ENCODE data around the gene BST1.

Gene BST1

DNA sequence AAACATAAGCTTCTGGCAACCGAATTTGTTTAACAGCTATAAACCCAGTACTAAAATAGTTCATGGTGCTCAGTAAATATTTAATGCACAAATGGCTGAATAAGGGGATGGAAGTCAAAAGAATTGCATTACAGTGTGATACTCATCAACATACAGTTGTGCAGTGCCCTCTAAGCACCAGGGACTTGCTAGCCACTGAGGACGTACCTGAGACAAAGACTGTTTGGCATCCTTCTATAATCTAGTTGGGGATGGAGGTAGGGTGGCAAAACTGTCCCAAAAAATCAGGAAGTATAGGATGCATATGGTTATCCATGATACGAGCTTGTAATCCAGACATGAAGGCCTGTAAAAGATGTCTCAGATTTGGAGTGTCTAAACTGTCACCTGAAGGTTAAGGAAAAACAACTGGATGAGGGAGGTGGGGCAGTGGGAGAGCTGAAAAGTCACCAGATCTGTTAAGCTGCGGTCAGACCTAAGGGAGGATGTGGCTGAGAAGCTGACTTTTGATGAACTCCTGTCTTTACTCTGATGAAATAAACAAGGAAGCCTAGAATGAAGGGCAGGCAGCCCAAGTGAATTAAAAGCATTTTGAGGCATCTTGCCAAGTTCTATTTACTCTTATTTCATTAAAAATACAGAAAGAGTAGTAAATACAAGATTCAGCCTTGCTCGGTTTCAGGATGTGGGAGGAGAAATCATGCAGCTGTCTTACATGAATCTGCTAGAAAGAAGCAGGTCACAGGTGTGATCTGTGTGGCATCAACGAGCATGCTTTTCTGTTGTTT lies 63.2 kb downstream of the BST1 start:
- DNase-seq (ENCODE audit: low spot score), result no peak
- TF ChIP-seq, protein P1, sequence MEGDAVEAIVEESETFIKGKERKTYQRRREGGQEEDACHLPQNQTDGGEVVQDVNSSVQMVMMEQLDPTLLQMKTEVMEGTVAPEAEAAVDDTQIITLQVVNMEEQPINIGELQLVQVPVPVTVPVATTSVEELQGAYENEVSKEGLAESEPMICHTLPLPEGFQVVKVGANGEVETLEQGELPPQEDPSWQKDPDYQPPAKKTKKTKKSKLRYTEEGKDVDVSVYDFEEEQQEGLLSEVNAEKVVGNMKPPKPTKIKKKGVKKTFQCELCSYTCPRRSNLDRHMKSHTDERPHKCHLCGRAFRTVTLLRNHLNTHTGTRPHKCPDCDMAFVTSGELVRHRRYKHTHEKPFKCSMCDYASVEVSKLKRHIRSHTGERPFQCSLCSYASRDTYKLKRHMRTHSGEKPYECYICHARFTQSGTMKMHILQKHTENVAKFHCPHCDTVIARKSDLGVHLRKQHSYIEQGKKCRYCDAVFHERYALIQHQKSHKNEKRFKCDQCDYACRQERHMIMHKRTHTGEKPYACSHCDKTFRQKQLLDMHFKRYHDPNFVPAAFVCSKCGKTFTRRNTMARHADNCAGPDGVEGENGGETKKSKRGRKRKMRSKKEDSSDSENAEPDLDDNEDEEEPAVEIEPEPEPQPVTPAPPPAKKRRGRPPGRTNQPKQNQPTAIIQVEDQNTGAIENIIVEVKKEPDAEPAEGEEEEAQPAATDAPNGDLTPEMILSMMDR (IDR thresholded peaks at IDR 0.05; ENCODE audit: borderline replicate concordance, control extremely low read depth, extremely low read depth, insufficient read depth, missing control alignments), result no peak
- in situ Hi-C loops (cut with MboI; ENCODE audit: low sequenced_read_pairs, unreplicated experiment), result no loop called here

DNA sequence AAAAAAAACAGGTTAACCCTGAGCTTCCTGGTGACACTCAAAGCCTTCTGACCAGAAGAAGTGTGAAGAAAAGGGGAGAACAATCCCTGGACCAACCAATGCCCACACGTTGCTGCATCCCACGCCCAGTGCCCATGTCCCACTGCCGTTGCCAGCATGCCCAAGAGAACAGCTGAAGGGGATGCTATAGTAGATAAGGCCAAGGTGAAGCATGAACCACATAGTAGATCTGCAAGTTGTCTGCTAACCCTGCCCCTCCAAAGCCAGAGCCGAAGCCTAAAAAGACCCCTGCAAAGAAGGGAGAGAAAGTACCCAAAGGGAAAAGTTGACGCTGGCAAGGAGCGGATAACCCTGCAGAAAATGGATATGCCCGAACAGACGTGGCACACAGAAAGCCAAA lies 64.0 kb downstream of the BST1 start:
- TF ChIP-seq, protein P1 (IDR thresholded peaks at IDR 0.05; ENCODE audit: borderline replicate concordance, control extremely low read depth, extremely low read depth, insufficient read depth, missing control alignments), result no peak
- no peak for DNase-seq (ENCODE audit: low spot score)
- in situ Hi-C loops (cut with MboI; ENCODE audit: low sequenced_read_pairs, unreplicated experiment), result no loop called here

DNA sequence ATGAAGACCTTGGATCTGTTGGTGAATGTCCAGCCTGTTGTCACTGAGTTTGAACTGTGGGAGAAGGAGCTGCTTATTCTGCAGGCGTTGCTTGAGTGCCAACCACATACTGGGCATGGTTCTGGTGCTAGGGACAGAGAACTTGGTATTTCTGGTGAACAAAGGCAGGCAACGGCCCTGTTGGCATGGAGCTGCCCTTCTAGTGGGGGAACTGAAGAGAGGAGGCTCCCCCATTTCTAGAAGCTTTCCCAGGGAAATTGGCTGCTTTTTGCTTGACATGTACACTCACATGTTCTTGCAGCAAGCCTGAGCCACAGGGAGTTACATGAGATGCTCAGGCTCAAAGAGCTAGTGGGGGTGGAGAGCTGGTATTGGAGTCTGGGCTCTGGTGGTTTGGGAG lies 66.3 kb downstream of the BST1 start:
- DNase-seq (ENCODE audit: low spot score), result no peak
- TF ChIP-seq, protein P1 (IDR thresholded peaks at IDR 0.05; ENCODE audit: borderline replicate concordance, control extremely low read depth, extremely low read depth, insufficient read depth, missing control alignments), result no peak
- in situ Hi-C loops (cut with MboI; ENCODE audit: low sequenced_read_pairs, unreplicated experiment), result no loop called here

DNA sequence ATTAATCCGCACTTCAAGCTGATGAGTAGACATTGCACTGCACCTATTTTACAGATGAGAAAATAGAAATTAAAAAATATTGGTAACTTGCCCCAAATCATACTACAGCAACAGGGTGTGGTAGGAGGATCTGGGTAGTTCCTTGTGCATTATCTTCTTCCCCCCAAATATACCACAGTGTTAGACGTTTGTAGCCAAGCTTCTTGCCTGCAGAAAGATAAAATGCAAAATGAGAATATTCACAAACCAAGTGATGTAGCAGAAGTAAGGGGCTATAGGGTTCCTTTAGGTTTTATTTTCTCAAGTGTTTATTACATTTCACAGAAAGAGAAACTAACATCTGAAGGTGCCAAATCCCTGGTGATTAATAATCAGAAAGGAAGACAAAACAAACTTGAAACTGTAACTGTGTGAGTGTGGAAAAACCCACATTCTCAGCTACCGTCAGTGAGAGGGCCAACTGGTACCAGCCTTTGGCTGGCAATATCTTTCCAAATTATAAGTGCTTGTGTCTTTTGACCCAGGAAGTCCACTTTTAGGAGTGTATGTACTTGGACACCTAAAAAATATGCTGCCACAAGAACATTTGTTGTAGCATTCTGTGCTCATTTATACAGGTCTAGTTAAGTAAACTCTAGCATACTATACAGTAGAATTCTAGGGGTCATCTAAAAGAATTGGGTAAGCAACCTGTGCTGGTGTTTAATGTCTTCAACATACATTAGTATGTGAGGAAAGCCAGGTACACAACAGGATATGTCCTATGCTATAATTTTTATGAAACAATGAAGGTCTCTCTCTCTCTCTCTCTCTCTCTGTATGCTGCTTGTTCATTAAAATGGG lies 68.6 kb downstream of the BST1 start:
- in situ Hi-C loops (cut with MboI; ENCODE audit: low sequenced_read_pairs, unreplicated experiment), result no loop called here
- peak; percentile 36 for DNase-seq (ENCODE audit: low spot score)
- TF ChIP-seq, protein P1 (IDR thresholded peaks at IDR 0.05; ENCODE audit: borderline replicate concordance, control extremely low read depth, extremely low read depth, insufficient read depth, missing control alignments), result no peak

DNA sequence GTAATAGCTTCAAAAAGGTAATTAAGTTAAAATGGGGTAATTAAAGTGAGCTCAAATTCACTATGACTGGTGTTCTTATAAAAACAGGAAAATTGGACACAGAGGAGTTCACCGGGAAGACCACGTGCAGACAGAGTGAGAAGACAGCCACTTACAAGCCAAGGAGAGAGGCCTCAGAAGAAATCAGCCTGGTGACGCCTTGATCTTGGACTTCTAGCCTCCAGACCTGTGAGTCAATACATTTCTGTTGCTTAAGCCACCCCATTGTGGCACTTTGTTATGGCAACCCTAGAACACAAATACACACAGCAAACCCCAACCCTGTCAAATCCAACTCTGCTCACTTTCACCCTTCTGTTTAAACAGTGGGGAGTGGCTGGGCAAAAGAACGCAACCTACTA lies 71.2 kb downstream of the BST1 start:
- DNase-seq (ENCODE audit: low spot score), result no peak
- TF ChIP-seq, protein P1 (IDR thresholded peaks at IDR 0.05; ENCODE audit: borderline replicate concordance, control extremely low read depth, extremely low read depth, insufficient read depth, missing control alignments), result no peak
- in situ Hi-C loops (cut with MboI; ENCODE audit: low sequenced_read_pairs, unreplicated experiment), result no loop called here

DNA sequence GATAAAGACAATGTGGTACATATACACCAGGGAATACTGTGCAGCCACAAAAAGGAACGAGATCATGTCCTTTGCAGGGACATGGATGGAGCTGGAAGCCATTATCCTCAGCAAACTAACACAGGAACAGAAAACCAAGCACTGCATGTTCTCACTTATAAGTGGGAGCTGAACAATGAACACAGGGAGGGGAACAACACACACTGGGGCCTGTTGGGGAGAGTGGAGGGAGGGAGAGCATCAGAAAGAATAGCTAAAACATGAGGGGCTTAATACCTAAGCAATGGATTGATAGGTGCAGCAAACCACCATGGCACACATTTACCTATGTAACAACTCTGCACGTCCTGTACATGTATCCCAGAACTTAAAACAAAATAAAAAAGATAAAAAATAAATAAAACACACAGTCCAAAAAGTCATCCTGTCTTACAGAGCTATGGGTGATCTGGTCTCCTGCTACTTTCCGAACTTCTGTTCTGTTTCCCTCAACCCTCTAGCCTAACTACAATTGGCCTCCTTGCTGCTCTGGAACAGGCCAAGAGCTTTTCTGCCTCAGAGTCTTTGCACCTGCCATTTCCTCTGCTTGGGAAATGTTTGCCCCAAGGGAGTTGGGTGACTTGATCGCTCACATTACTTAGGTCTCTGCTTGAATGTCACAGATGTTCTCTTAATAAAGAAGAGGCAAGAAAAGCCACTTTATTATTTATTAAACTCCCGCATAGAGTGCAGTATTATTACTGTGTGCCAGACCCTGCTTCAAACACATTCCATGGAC lies 74.2 kb downstream of the BST1 start:
- in situ Hi-C loops (cut with MboI; ENCODE audit: low sequenced_read_pairs, unreplicated experiment), result no loop called here
- TF ChIP-seq, protein P1 (IDR thresholded peaks at IDR 0.05; ENCODE audit: borderline replicate concordance, control extremely low read depth, extremely low read depth, insufficient read depth, missing control alignments), result no peak
- no peak for DNase-seq (ENCODE audit: low spot score)
